Chondrocyte (in vitro differentiated cells): Measurements from ENCODE around the gene GALNTL6. TPM values are rescaled to one million over a fixed set of nuclear protein-coding genes. Genes with fewer than 3 reads are reported as not detected.

ENCODE experiments used
- DNase-seq: peaks from one replicate; pipeline ENCODE4 v3.0.0; 2021; ENCODE audit warnings: mixed read lengths, low spot score
- H3K27ac Mint-ChIP-seq: one replicate; pipeline ENCODE4 v1.8.0; 2021; ENCODE audit warnings: mild to moderate bottlenecking, moderate library complexity, mixed read lengths; ENCODE audit not compliant: unreplicated experiment
- H3K27me3 Mint-ChIP-seq: 2 replicates; pipeline ENCODE4 v1.8.0; 2021; ENCODE audit warnings: low read depth, mixed read lengths
- H3K36me3 Mint-ChIP-seq: 2 replicates; pipeline ENCODE4 v1.8.0; 2021; ENCODE audit warnings: low read depth, mixed read lengths
- H3K4me1 Mint-ChIP-seq: 2 replicates; pipeline ENCODE4 v1.8.0; 2021; ENCODE audit warnings: low read depth, mild to moderate bottlenecking, mixed read lengths
- H3K4me3 Mint-ChIP-seq: one replicate; pipeline ENCODE4 v1.8.0; 2021; ENCODE audit warnings: mild to moderate bottlenecking, moderate library complexity, mixed read lengths; ENCODE audit not compliant: unreplicated experiment
- H3K9me3 Mint-ChIP-seq: 2 replicates; pipeline ENCODE4 v1.8.0; 2021; ENCODE audit warnings: low read depth, mixed read lengths
- total RNA-seq: library from RNA; stranded (reverse); gene quantifications from 3 replicates; pipeline ENCODE4 v1.2.1, GENCODE V29; 2021
- TF ChIP-seq, protein P1 (sequence below): fragments of 200-600 bp; sonication (generic); IDR thresholded peaks from 2 replicates; pipeline ENCODE4 v1.5.0; 2021; ENCODE audit warnings: antibody characterized with exemption, mild to moderate bottlenecking, moderate library complexity

Gene GALNTL6
- total RNA-seq, 1 donor from 2014 or later = not detected

- no peak overlapping the region for H3K4me3 Mint-ChIP-seq
- H3K36me3 Mint-ChIP-seq = no peaks in the 10 kb centered on the region
- no peaks in the 10 kb centered on the region for H3K27me3 Mint-ChIP-seq
- H3K27ac Mint-ChIP-seq = peak overlapping the region; percentile 71
- peaks cover 52% of the 10 kb centered on the region for H3K4me1 Mint-ChIP-seq
- DNase-seq = no peak
- TF ChIP-seq, protein P1, sequence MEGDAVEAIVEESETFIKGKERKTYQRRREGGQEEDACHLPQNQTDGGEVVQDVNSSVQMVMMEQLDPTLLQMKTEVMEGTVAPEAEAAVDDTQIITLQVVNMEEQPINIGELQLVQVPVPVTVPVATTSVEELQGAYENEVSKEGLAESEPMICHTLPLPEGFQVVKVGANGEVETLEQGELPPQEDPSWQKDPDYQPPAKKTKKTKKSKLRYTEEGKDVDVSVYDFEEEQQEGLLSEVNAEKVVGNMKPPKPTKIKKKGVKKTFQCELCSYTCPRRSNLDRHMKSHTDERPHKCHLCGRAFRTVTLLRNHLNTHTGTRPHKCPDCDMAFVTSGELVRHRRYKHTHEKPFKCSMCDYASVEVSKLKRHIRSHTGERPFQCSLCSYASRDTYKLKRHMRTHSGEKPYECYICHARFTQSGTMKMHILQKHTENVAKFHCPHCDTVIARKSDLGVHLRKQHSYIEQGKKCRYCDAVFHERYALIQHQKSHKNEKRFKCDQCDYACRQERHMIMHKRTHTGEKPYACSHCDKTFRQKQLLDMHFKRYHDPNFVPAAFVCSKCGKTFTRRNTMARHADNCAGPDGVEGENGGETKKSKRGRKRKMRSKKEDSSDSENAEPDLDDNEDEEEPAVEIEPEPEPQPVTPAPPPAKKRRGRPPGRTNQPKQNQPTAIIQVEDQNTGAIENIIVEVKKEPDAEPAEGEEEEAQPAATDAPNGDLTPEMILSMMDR = no peak
- H3K9me3 Mint-ChIP-seq = no peaks in the 10 kb centered on the region
Observed at GRCh38 chr4:172995704-172996103, 1182.5 kb downstream of the GALNTL6 start.

DNA sequence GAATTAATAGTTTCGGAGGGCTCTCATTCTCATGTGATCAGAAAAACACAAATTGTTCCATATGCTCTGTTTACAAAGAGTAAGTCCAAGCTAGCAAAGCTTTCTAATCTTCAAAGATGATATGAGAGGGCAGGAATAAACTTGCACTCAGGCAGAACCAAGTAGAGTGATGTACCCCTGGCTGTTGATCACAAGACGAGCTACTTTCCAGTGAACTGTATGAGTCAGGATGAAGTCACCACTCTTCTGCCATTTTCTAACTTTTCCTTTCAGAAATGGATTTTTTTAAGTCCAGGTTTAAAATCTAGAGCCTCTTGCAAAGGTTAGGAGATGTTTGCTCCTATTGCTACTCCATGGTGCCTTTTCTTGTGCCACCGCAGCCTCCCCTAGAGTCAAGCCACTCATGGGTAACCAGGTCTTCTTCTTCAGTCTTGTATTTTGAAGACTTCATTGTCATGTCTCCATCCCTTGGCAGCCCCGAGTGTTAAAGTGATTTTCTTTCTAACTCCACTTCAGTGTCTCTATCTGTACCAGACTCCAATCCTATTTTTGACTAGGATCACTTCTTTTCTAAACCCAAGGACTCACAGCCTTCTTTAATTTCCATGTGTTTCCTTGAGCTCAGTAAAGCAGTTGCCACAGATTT, 1183.5 kb downstream of the GALNTL6 start:
- Mint-ChIP-seq H3K27me3 (no peaks in the 10 kb centered on the region), H3K4me3 (no peak overlapping the region), H3K36me3 (no peaks in the 10 kb centered on the region), H3K4me1 (peaks cover 58% of the 10 kb centered on the region), H3K9me3 (no peaks in the 10 kb centered on the region), H3K27ac (peak overlapping the region; percentile 68)
- DNase-seq = no peak
- TF ChIP-seq, protein P1 = no peak

DNA sequence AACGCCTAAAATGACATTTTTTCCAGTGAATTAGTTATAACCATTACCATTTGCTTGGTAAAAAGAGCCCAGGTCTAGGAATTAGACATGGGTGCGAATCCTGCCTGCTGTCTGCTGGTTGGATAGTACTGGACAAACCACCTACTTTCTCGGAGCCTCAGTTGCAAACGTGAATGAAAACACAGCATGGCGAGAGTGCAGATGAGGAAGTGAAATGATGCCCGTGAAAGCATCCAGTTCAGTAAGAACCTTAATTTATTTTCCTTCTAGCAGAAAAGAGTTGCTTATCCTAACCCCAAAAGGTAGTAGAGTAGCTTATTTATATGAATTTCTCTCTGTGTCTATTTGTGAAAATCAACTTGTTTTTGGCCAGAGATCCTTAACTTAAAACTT, 1184.0 kb downstream of the GALNTL6 start:
- peaks cover 60% of the 10 kb centered on the region for H3K4me1 Mint-ChIP-seq
- no peak overlapping the region for H3K4me3 Mint-ChIP-seq
- H3K27ac Mint-ChIP-seq = peak overlapping the region; percentile 49
- TF ChIP-seq, protein P1 = no peak
- H3K9me3 Mint-ChIP-seq = no peaks in the 10 kb centered on the region
- DNase-seq = no peak
- H3K36me3 Mint-ChIP-seq = no peaks in the 10 kb centered on the region
- no peaks in the 10 kb centered on the region for H3K27me3 Mint-ChIP-seq

- Mint-ChIP-seq H3K36me3 (no peaks in the 10 kb centered on the region), H3K27ac (no peak overlapping the region), H3K4me3 (no peak overlapping the region), H3K9me3 (no peaks in the 10 kb centered on the region), H3K27me3 (no peaks in the 10 kb centered on the region), H3K4me1 (peaks cover 60% of the 10 kb centered on the region)
- no peak for DNase-seq
- TF ChIP-seq, protein P1 = no peak
Observed at GRCh38 chr4:172997856-172998255, 1184.7 kb downstream of the GALNTL6 start.

DNA sequence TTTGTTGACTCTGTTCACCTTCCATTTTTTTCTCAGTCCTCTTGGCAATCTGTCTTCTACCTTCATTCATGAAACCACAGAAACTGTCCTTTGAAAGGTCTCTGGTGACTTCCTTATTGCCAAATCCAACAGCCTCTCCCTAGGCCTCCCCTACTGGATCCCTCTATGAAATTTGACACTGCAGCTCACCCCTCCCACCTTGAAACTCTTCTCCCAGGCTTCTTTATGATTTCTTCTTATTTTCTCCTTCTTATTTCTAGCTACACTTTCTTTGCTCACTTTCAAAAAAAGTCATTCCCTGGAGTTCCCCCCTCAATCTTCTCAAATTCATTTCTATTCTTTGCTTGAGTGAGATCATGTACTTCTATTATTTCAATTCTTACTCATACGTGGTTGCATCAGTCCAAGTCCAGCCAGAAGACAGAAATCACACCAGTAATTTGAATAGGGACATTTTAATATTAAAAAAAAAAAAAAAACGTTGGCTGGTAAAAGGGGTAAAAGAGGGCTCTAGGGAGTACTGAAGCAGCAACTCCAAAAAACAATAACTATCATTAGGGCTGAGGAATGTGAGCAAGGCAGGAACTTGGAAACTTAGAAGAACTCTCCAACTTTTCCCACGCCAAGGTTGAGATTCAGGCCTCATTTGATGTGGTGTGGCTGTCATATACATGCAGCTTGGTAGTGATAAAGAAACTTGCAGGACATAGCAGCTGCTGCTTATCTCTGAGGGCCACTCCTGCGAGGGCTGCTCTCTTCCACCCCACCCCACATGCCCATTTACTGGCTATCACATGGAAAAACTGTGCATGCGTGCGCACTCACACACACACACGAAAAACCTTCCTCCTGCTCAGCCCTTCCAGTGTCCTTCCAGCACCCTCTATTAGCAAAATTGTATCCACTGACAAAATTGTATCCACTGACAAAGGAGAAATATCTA, 1185.6 kb downstream of the GALNTL6 start:
- peak overlapping the region; percentile 96 for H3K27ac Mint-ChIP-seq

More for the DNA sequence above, 1185.6 kb downstream of the GALNTL6 start:
- H3K9me3 Mint-ChIP-seq = no peaks in the 10 kb centered on the region
- no peaks in the 10 kb centered on the region for H3K27me3 Mint-ChIP-seq
- TF ChIP-seq, protein P1 = no peak
- peaks cover 58% of the 10 kb centered on the region for H3K4me1 Mint-ChIP-seq
- no peaks in the 10 kb centered on the region for H3K36me3 Mint-ChIP-seq
- H3K4me3 Mint-ChIP-seq = no peak overlapping the region
- DNase-seq = no peak
